Measurements from ENCODE around the gene FAU. TPM values are rescaled to one million over a fixed set of nuclear protein-coding genes. Genes with fewer than 3 reads are reported as not detected.
A peak's percentile ranks its signal among the peaks of the same experiment; 100 is the strongest.

The FAU gene
- total and polyA plus RNA-seq, 2 of the 13 experiments (the other 11 are each of a cell fraction or from before 2014, with no cell fraction given) = 374 to 869 TPM

- intact Hi-C loops (cut with micrococcal nuclease; ENCODE audit: unreplicated experiment) (no loop called here), in situ Hi-C loops (cut with HindIII; ENCODE audit: extremely low pct_ligation_motif_present, low pct_unique_long_range_greater_than_20kb) (no loop called here)
- Histone ChIP-seq H3K4me3 (replicated peaks in 1 of 3; ENCODE audit: insufficient read depth in 1 of 3, low read depth in 2 of 3, low read length in 3 of 3) (no peak overlapping the region), H3K9ac (ENCODE audit: insufficient read depth, low read depth, low read length) (no peak overlapping the region), H3K4me2 (ENCODE audit: low read depth, low read length) (no peak overlapping the region), H3K4me1 (ENCODE audit: insufficient read depth, low read length) (peaks cover 25% of the 10 kb centered on the region), H4K20me1 (ENCODE audit: insufficient read depth, low read length) (peaks cover 17% of the 10 kb centered on the region), H3K9me3 (ENCODE audit: low read length) (no peaks in the 10 kb centered on the region), H3K27me3 (ENCODE audit: control insufficient read depth in 1 of 2, insufficient read depth in 2 of 2, low read length in 2 of 2) (no peaks in the 10 kb centered on the region; a peak in 1 of 5 replicates), H3K79me2 (ENCODE audit: insufficient read depth, low read length) (peaks cover 26% of the 10 kb centered on the region), H2AFZ (ENCODE audit: low read length) (no peak overlapping the region), H3K27ac (ENCODE audit: extremely low read length, insufficient read depth, low read length) (no peak overlapping the region), H3K36me3 (replicated peaks in 1 of 2; ENCODE audit: control insufficient read depth in 1 of 2, insufficient read depth in 2 of 2, low read length in 2 of 2) (peaks cover 36 to 58% of the 10 kb centered on the region in 2 experiments)
- ChIA-PET CTCF (ENCODE audit: low intra/inter-chr PET ratio, low total read pairs) (no interaction called here), POLR2A (interaction anchor here (0.8 to 2.7 kb wide), 4 partner anchors 9 to 50 kb away, joined by 3 to 20 read pairs (median 7); partner anchors contain the start of genes CAPN1, FAU and MRPL49)
- DNase-seq (ENCODE audit: low spot score) = no peak
- BruUV-seq (replicated peaks) = no TSS peak
- ATAC-seq = no peak
- no peak for FAIRE-seq
- WGBS (ENCODE audit: low lambda C conversion rate) = no CpG with 5 or more reads among the region's 3 CpGs
- TF ChIP-seq ARID4A (CRISPR knock-in tag; IDR thresholded peaks at IDR 0.05; ENCODE audit: borderline replicate concordance) (0 out of 2 replicates have a peak, but pooled peaks have one; percentile 27), ZNF343 (CRISPR knock-in tag; IDR thresholded peaks at IDR 0.05) (no peak)
Observed at GRCh38 chr11:65131417-65131776, 9.5 kb upstream of the FAU start.

Measured in HepG2 (cell line).